HepG2 (cell line): Measurements from ENCODE around the gene SLC5A10. TPM values are rescaled to one million over a fixed set of nuclear protein-coding genes. Genes with fewer than 3 reads are reported as not detected.

Experiments used
- ARID5B ChIP-seq: IDR thresholded peaks from 2 replicates; pipeline ENCODE4 v1.4.0; 2020; ENCODE audit warnings: mild to moderate bottlenecking, missing genetic modification reagents
- ELK4 ChIP-seq: sonication (generic); formaldehyde crosslinking; IDR thresholded peaks from 2 replicates; pipeline ENCODE4 v1.9.0; 2021; ENCODE audit warnings: missing genetic modification reagents, borderline replicate concordance
- FOSL2 ChIP-seq: sonication (generic); formaldehyde crosslinking; IDR thresholded peaks from 2 replicates; pipeline ENCODE4 v1.4.0; 2020; ENCODE audit warnings: missing genetic modification reagents
- FOXK1 ChIP-seq: sonication (generic); formaldehyde crosslinking; IDR thresholded peaks from 2 replicates; pipeline ENCODE4 v1.4.0; 2020; ENCODE audit warnings: low read depth, missing genetic modification reagents, borderline replicate concordance
- GLI4 ChIP-seq: sonication (generic); formaldehyde crosslinking; IDR thresholded peaks from 2 replicates; pipeline ENCODE4 v1.5.1; 2020; ENCODE audit warnings: missing genetic modification reagents, mild to moderate bottlenecking, moderate library complexity, borderline replicate concordance
- HCFC1 ChIP-seq: fragments of 150-350 bp; IDR thresholded peaks from 2 replicates; pipeline ENCODE4 v1.6.1; 2014; ENCODE audit warnings: low read depth, low read length
- HINFP ChIP-seq: sonication (generic); formaldehyde crosslinking; IDR thresholded peaks from 2 replicates; pipeline ENCODE4 v1.4.0; 2020; ENCODE audit warnings: low read depth, mild to moderate bottlenecking, missing genetic modification reagents
- HNF4G ChIP-seq, 2 experiments: sonication (generic) in 1 of 2; formaldehyde crosslinking in 1 of 2; IDR thresholded peaks; 2 replicates each; pipeline versions ENCODE4 v1.4.0 to v1.6.1; 2011 to 2020; ENCODE audit warnings: borderline replicate concordance in 2 of 2, low read depth in 2 of 2, mild to moderate bottlenecking in 2 of 2, low read length in 1 of 2, missing genetic modification reagents in 1 of 2, moderate library complexity in 1 of 2
- NFE2 ChIP-seq: sonication (generic); formaldehyde crosslinking; IDR thresholded peaks from 2 replicates; pipeline ENCODE4 v1.4.0; 2020; ENCODE audit warnings: missing genetic modification reagents
- RAD21 ChIP-seq: fragments of 450-650 bp; formaldehyde crosslinking; IDR thresholded peaks from 2 replicates; pipeline ENCODE4 v1.5.0; 2020; ENCODE audit warnings: mild to moderate bottlenecking
- SAP130 ChIP-seq: IDR thresholded peaks from 2 replicates; pipeline ENCODE4 v1.6.1; 2016; ENCODE audit warnings: low read depth
- TOE1 ChIP-seq: sonication (generic); formaldehyde crosslinking; IDR thresholded peaks from 2 replicates; pipeline ENCODE4 v1.4.0; 2020; ENCODE audit warnings: mild to moderate bottlenecking, missing genetic modification reagents
- ZFP90 ChIP-seq: sonication (generic); formaldehyde crosslinking; IDR thresholded peaks from 2 replicates; pipeline ENCODE4 v1.8.0; 2022; ENCODE audit warnings: missing genetic modification reagents, mild to moderate bottlenecking, inconsistent platforms, borderline replicate concordance
- ZKSCAN1 ChIP-seq: fragments of 150-350 bp; IDR thresholded peaks from 2 replicates; pipeline ENCODE4 v1.6.1; 2014; ENCODE audit warnings: low read length
- ZNF350 ChIP-seq: sonication (generic); formaldehyde crosslinking; IDR thresholded peaks from 2 replicates; pipeline ENCODE4 v1.4.0; 2020; ENCODE audit warnings: mild to moderate bottlenecking, low read depth, missing genetic modification reagents, borderline replicate concordance
- ZNF441 ChIP-seq: sonication (generic); formaldehyde crosslinking; IDR thresholded peaks from 2 replicates; pipeline ENCODE4 v1.7.0; 2021; ENCODE audit warnings: missing genetic modification reagents, borderline replicate concordance
- ZNF614 ChIP-seq: IDR thresholded peaks from 2 replicates; pipeline ENCODE4 v1.6.1; 2018; ENCODE audit warnings: missing biosample characterization, missing genetic modification reagents, inconsistent platforms, borderline replicate concordance
- ZNF644 ChIP-seq: IDR thresholded peaks from 2 replicates; pipeline ENCODE4 v1.6.1; 2016; ENCODE audit warnings: low read depth
- polyA plus RNA-seq, 8 experiments: library from polyadenylated mRNA; depleted of rRNA in 3 of 8; stranded (reverse) in 7 of 8; unstranded in 1 of 8; fragments of >200 nt; fragmentation: Illumina TruSeq in 4 of 8; extraction: Trizol in 4 of 8; gene quantifications; 2 replicates each; pipeline versions ENCODE4 v1.2.1 to v1.2.3, GENCODE V29; 2011 to 2016; ENCODE audit warnings: low read depth in 4 of 8, missing spikeins in 1 of 8, mixed read lengths in 1 of 8; ENCODE audit not compliant: insufficient read depth in 1 of 8
- total RNA-seq, 5 experiments: library from RNA; depleted of rRNA; stranded (reverse); fragments of >200 nt; fragmentation: Illumina TruSeq; extraction: Trizol; gene quantifications; 2 replicates each; pipeline ENCODE4 v1.2.3, GENCODE V29; 2016; ENCODE audit warnings: low read depth in 1 of 5

SLC5A10 gene
- total and polyA plus RNA-seq, 2 of the 13 experiments (the other 11 are each of a cell fraction or from before 2014, with no cell fraction given): 0.05 TPM; not detected in 1

- TF ChIP-seq TOE1 (CRISPR knock-in tag): no peak
- no peak for TF ChIP-seq FOXK1
- TF ChIP-seq ARID5B (CRISPR knock-in tag): peak; percentile 26; the same call in 1 of the 2 replicates
- TF ChIP-seq RAD21 (CRISPR knock-in tag): no peak
- TF ChIP-seq HNF4G (IDR thresholded peaks at IDR 0.05; ENCODE audit: borderline replicate concordance, low read depth, low read length): peak; percentile 79
- no peak for TF ChIP-seq HNF4G (CRISPR knock-in tag; IDR thresholded peaks at IDR 0.05; ENCODE audit: borderline replicate concordance, low read depth)
- TF ChIP-seq ZNF644 (CRISPR knock-in tag): peak; percentile 66; the same call in 1 of the 2 replicates
- TF ChIP-seq ZNF350: no peak
- no peak for TF ChIP-seq HINFP (CRISPR knock-in tag)
- TF ChIP-seq ZFP90 (CRISPR knock-in tag): no peak
- no peak for TF ChIP-seq ELK4 (CRISPR knock-in tag)
- TF ChIP-seq SAP130 (CRISPR knock-in tag): peak; percentile 42
- TF ChIP-seq ZKSCAN1: no peak
- no peak for TF ChIP-seq NFE2
- no peak for TF ChIP-seq HCFC1
- no peak for TF ChIP-seq GLI4 (CRISPR knock-in tag)
- 0 out of 2 replicates have a peak, but pooled peaks have one; percentile 14 for TF ChIP-seq FOSL2
- no peak for TF ChIP-seq ZNF441 (CRISPR knock-in tag)
- TF ChIP-seq ZNF614: no peak
Measured at GRCh38 chr17:18919963-18920362, 32.0 kb upstream of the SLC5A10 start (continued).
